GM23338 (cell line): ENCODE results near the gene CEP68. TPM values are rescaled to one million over a fixed set of nuclear protein-coding genes. Genes with fewer than 3 reads are reported as not detected.

Experiments
- ATAC-seq: fragments of 200-7000 bp; cut with Tn5 transposase; 3 replicates; pipeline ENCODE4 v1.9.1; 2020
- DNase-seq: peaks from one replicate; pipeline ENCODE4 v3.0.0-alpha.2; 2015; ENCODE audit warnings: low spot score
- H2AFZ ChIP-seq: fragments of 200-600 bp; sonication (generic); 2 replicates; pipeline ENCODE4 v1.8.0; 2016; ENCODE audit warnings: antibody characterized with exemption, mild to moderate bottlenecking, moderate library complexity
- H3F3A ChIP-seq: fragments of 200-600 bp; sonication (generic); replicated peaks from 2 replicates; pipeline ENCODE4 v1.8.0; 2017; ENCODE audit warnings: antibody characterized with exemption, mixed run types, low read depth
- H3K27ac ChIP-seq: fragments of 200-600 bp; sonication (generic); 2 replicates; pipeline ENCODE4 v1.6.1; 2016; ENCODE audit warnings: low read depth
- H3K27me3 ChIP-seq: fragments of 200-600 bp; sonication (generic); 2 replicates; pipeline ENCODE4 v1.8.0; 2016; ENCODE audit warnings: mild to moderate bottlenecking, mixed run types, moderate library complexity; ENCODE audit not compliant: insufficient read depth
- H3K36me3 ChIP-seq: fragments of 200-600 bp; sonication (generic); 2 replicates; pipeline ENCODE4 v1.8.0; 2016; ENCODE audit warnings: mild to moderate bottlenecking; ENCODE audit not compliant: insufficient read depth
- H3K4me1 ChIP-seq: fragments of 200-600 bp; sonication (generic); 2 replicates; pipeline ENCODE4 v1.8.0; 2016; ENCODE audit warnings: mild to moderate bottlenecking, moderate library complexity; ENCODE audit not compliant: insufficient read depth
- H3K4me2 ChIP-seq: fragments of 200-600 bp; sonication (generic); 2 replicates; pipeline ENCODE4 v1.7.1; 2017; ENCODE audit warnings: mixed run types
- H3K4me3 ChIP-seq: fragments of 200-600 bp; sonication (generic); 2 replicates; pipeline ENCODE4 v1.6.1; 2016; ENCODE audit warnings: mixed run types
- H3K79me2 ChIP-seq: fragments of 200-600 bp; sonication (generic); replicated peaks from 2 replicates; pipeline ENCODE4 v1.8.0; 2017; ENCODE audit warnings: mild to moderate bottlenecking; ENCODE audit not compliant: insufficient read depth
- H3K9me2 ChIP-seq: fragments of 200-600 bp; sonication (generic); 2 replicates; pipeline ENCODE4 v1.8.0; 2017; ENCODE audit not compliant: insufficient read depth
- H4K20me1 ChIP-seq: fragments of 200-600 bp; sonication (generic); replicated peaks from 2 replicates; pipeline ENCODE4 v1.8.0; 2017; ENCODE audit warnings: mild to moderate bottlenecking; ENCODE audit not compliant: insufficient read depth
- H3K27ac Mint-ChIP-seq: 2 replicates; pipeline ENCODE4 v1.8.0; 2020; ENCODE audit warnings: inconsistent platforms, mild to moderate bottlenecking, moderate library complexity, mixed read lengths
- H3K27me3 Mint-ChIP-seq: 3 replicates; pipeline ENCODE4 v1.8.0; 2022; ENCODE audit warnings: low read depth, mild to moderate bottlenecking, moderate library complexity, mixed read lengths, inconsistent platforms; ENCODE audit not compliant: insufficient read depth, poor library complexity
- H3K36me3 Mint-ChIP-seq: 3 replicates; pipeline ENCODE4 v1.8.0; 2021; ENCODE audit warnings: low read depth, mild to moderate bottlenecking, inconsistent platforms, moderate library complexity, mixed read lengths
- H3K4me1 Mint-ChIP-seq: 3 replicates; pipeline ENCODE4 v1.8.0; 2020; ENCODE audit warnings: mild to moderate bottlenecking, inconsistent platforms, mixed read lengths
- H3K4me3 Mint-ChIP-seq: 3 replicates; pipeline ENCODE4 v1.8.0; 2021; ENCODE audit warnings: moderate library complexity, mild to moderate bottlenecking, inconsistent platforms, mixed read lengths
- H3K9me3 Mint-ChIP-seq: 3 replicates; pipeline ENCODE4 v1.8.0; 2020; ENCODE audit warnings: moderate library complexity, mild to moderate bottlenecking, inconsistent platforms, mixed read lengths
- CREB1 ChIP-seq: fragments of 250-450 bp; sonication (Bioruptor Pico); IDR thresholded peaks from 2 replicates; pipeline ENCODE4 v1.5.0; 2020; ENCODE audit warnings: low read depth, mild to moderate bottlenecking, moderate library complexity
- CTCF ChIP-seq, 2 experiments: fragments of 200-600 bp in 1 of 2; sonication (generic) in 1 of 2; conservative IDR thresholded peaks; 2 replicates each; pipeline versions ENCODE4 v1.5.1 to v1.6.1; 2016 to 2017; ENCODE audit warnings: antibody characterized with exemption in 2 of 2, low read depth in 2 of 2, mild to moderate bottlenecking in 2 of 2, moderate library complexity in 1 of 2
- ETS1 ChIP-seq: IDR thresholded peaks from 2 replicates; pipeline ENCODE4 v1.6.1; 2016; ENCODE audit warnings: antibody characterized with exemption
- EZH2 ChIP-seq: fragments of 200-600 bp; sonication (generic); IDR thresholded peaks from one replicate; pipeline ENCODE4 v1.8.0; 2017; ENCODE audit warnings: antibody characterized with exemption, mild to moderate bottlenecking, low read depth; ENCODE audit not compliant: unreplicated experiment
- EZH2phosphoT487 ChIP-seq: fragments of 200-600 bp; sonication (generic); IDR thresholded peaks from one replicate; pipeline ENCODE4 v1.8.1; 2018; ENCODE audit warnings: antibody characterized with exemption; ENCODE audit not compliant: unreplicated experiment
- JUNB ChIP-seq: IDR thresholded peaks from one replicate; pipeline ENCODE4 v1.6.1; 2016; ENCODE audit warnings: antibody characterized with exemption; ENCODE audit not compliant: unreplicated experiment
- NANOG ChIP-seq: IDR thresholded peaks from 2 replicates; pipeline ENCODE4 v1.6.1; 2016; ENCODE audit warnings: antibody characterized with exemption, borderline replicate concordance
- POLR2AphosphoS5 ChIP-seq: IDR thresholded peaks from 2 replicates; pipeline ENCODE4 v1.6.1; 2016; ENCODE audit warnings: antibody characterized with exemption, low read depth
- STAT1 ChIP-seq: IDR thresholded peaks from one replicate; pipeline ENCODE4 v1.6.1; 2016; ENCODE audit warnings: antibody characterized with exemption; ENCODE audit not compliant: unreplicated experiment
- ZNF114 ChIP-seq: fragments of 250-450 bp; sonication (Bioruptor Pico); IDR thresholded peaks from 2 replicates; pipeline ENCODE4 v1.5.0; 2020; ENCODE audit warnings: mild to moderate bottlenecking, moderate library complexity
- ZNF331 ChIP-seq: fragments of 250-450 bp; sonication (Bioruptor Pico); IDR thresholded peaks from 2 replicates; pipeline ENCODE4 v1.5.0; 2020; ENCODE audit warnings: low read depth, mild to moderate bottlenecking, moderate library complexity
- ZNF462 ChIP-seq: fragments of 250-450 bp; sonication (Bioruptor Pico); IDR thresholded peaks from 2 replicates; pipeline ENCODE4 v1.5.0; 2020; ENCODE audit warnings: mild to moderate bottlenecking, moderate library complexity
- polyA plus RNA-seq: library from polyadenylated mRNA; unstranded; fragments of >200 nt; fragmentation: Nextera tagmentation; extraction: Ambion mirVana; gene quantifications from 2 replicates; pipeline ENCODE4 v1.2.1, GENCODE V29; 2016
- total RNA-seq: library from RNA; depleted of rRNA; stranded (reverse); fragments of >200 nt; shearing (Covaris generic); gene quantifications from 2 replicates; pipeline ENCODE4 v1.2.3, GENCODE V29; 2014

The CEP68 gene
- total and polyA plus RNA-seq, 2 experiments from 2014 or later: 13.0 to 24.4 TPM

DNA sequence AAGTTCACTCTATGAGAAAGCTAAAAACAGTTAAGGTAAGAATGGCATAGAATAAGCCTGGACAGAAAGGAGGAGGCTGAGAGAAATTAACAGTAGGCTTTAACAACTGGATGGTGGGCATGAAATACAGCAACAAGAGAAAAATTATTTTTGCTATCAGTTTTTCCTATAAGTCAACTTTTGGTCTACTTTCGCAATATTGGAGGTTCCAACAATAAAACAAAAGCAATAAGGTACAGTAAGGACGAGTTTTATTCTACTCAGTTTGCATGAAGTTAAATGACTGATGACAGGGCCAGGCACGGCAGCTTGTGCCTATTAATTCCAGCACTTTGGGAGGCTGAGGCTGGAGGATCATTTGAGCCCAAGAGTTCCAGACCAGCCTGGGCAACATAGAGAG lies 56.4 kb downstream of the CEP68 start (continued):
- TF ChIP-seq ETS1 (no peak), CREB1 (CRISPR knock-in tag) (no peak), ZNF331 (CRISPR knock-in tag) (no peak), ZNF114 (CRISPR knock-in tag) (no peak), NANOG (no peak)

- Histone ChIP-seq H3F3A (no peaks in the 10 kb centered on the region), H4K20me1 (peaks cover 60% of the 10 kb centered on the region)
- no peak for ATAC-seq
- TF ChIP-seq STAT1 (no peak), CTCF (conservative IDR thresholded peaks at IDR 0.05; ENCODE audit: low read depth in 2 of 2) (no peak), ZNF331 (CRISPR knock-in tag) (no peak), JUNB (no peak), NANOG (no peak), EZH2phosphoT487 (no peak), ZNF462 (CRISPR knock-in tag) (no peak), ZNF114 (CRISPR knock-in tag) (no peak), ETS1 (no peak), CREB1 (CRISPR knock-in tag) (no peak), EZH2 (no peak), POLR2AphosphoS5 (no peak)
These were observed 57.0 kb downstream of the CEP68 start for GRCh38 chr2:65113229-65113628.

More at GRCh38 chr2:65113229-65113628, 57.0 kb downstream of the CEP68 start:
- Mint-ChIP-seq H3K36me3 (peaks cover 6% of the 10 kb centered on the region; the same call in 1 of the 3 replicates), H3K27ac (no peak overlapping the region), H3K27me3 (peaks cover 3% of the 10 kb centered on the region), H3K4me3 (no peak overlapping the region), H3K4me1 (peaks cover 8% of the 10 kb centered on the region), H3K9me3 (peaks cover 2% of the 10 kb centered on the region; the same call in 1 of the 3 replicates)
- no peaks in the 10 kb centered on the region for H3K9me2 ChIP-seq
- no peak overlapping the region for H3K27ac ChIP-seq
- DNase-seq: no peak
- peaks cover 100% of the 10 kb centered on the region for H3K79me2 ChIP-seq
- no peaks in the 10 kb centered on the region for H3K36me3 ChIP-seq
- no peaks in the 10 kb centered on the region; the same call in 1 of the 2 replicates for H3K4me1 ChIP-seq
- no peak overlapping the region for H3K4me2 ChIP-seq
- no peaks in the 10 kb centered on the region for H3K27me3 ChIP-seq
- no peak overlapping the region for H2AFZ ChIP-seq
- H3K4me3 ChIP-seq: no peak overlapping the region
